Activated naive CD8-positive, alpha-beta T cell treated with anti-CD3 and anti-CD28 coated beads, Interleukin-2, amount 10 ng/mL, durations not matched to agents 7 days and 5 days (primary cell): Measurements from ENCODE around the gene UMOD. TPM values are rescaled to one million over a fixed set of nuclear protein-coding genes. Genes with fewer than 3 reads are reported as not detected.
A peak's percentile ranks its signal among the peaks of the same experiment; 100 is the strongest.

Source experiments
- ATAC-seq: fragments of 150-1000 bp; cut with Tn5 transposase; one replicate; pipeline ENCODE4 v1.10.0; 2021; ENCODE audit warnings: low read depth, moderate library complexity
- POLR2A ChIA-PET: fragments of 350-600 bp; sonication (Branson Sonifier 250); formaldehyde crosslinking; loops from one replicate; lab custom pipeline; 2021; ENCODE audit warnings: antibody characterized with exemption; lab: Charles Lee
- DNase-seq: peaks from one replicate; pipeline ENCODE4 v3.0.0; 2021
- H3K27ac Mint-ChIP-seq: one replicate; pipeline ENCODE4 v1.8.0; 2022; ENCODE audit warnings: mild to moderate bottlenecking, mixed read lengths
- H3K27me3 Mint-ChIP-seq: one replicate; pipeline ENCODE4 v1.8.0; 2022; ENCODE audit warnings: mild to moderate bottlenecking, moderate library complexity, mixed read lengths
- H3K36me3 Mint-ChIP-seq: one replicate; pipeline ENCODE4 v1.8.0; 2021; ENCODE audit warnings: mild to moderate bottlenecking, mixed read lengths
- H3K4me1 Mint-ChIP-seq: one replicate; pipeline ENCODE4 v1.8.0; 2021; ENCODE audit warnings: mixed read lengths
- H3K4me3 Mint-ChIP-seq: one replicate; pipeline ENCODE4 v1.8.0; 2022; ENCODE audit warnings: mild to moderate bottlenecking, moderate library complexity, mixed read lengths
- H3K9me3 Mint-ChIP-seq: one replicate; pipeline ENCODE4 v1.8.0; 2021; ENCODE audit warnings: mixed read lengths
- total RNA-seq, 2 experiments: library from RNA; stranded (reverse); gene quantifications; one replicate each; pipeline ENCODE4 v1.2.3, GENCODE V29; 2021

The UMOD gene
- total RNA-seq, 2 experiments from 2014 or later, result not detected

- DNase-seq (peak; percentile 32), ATAC-seq (peak; percentile 70)
- no peaks in the 10 kb centered on the region for H3K36me3 Mint-ChIP-seq
- no peak overlapping the region for H3K4me3 Mint-ChIP-seq
- H3K4me1 Mint-ChIP-seq, result no peaks in the 10 kb centered on the region
- no peak overlapping the region for H3K27ac Mint-ChIP-seq
- POLR2A ChIA-PET, result no interaction called here
- H3K27me3 Mint-ChIP-seq, result no peaks in the 10 kb centered on the region
- no peaks in the 10 kb centered on the region for H3K9me3 Mint-ChIP-seq
Observed at GRCh38 chr16:20383106-20384029, 30.9 kb upstream of the UMOD start.

GRCh38 chr16:20382202-20382948 is 29.9 kb upstream of the UMOD start:
- no peak for ATAC-seq
- Mint-ChIP-seq H3K4me1 (no peaks in the 10 kb centered on the region), H3K36me3 (no peaks in the 10 kb centered on the region), H3K27ac (no peak overlapping the region), H3K27me3 (no peaks in the 10 kb centered on the region), H3K4me3 (no peak overlapping the region), H3K9me3 (no peaks in the 10 kb centered on the region)
- POLR2A ChIA-PET, result no interaction called here
- DNase-seq, result no peak

- DNase-seq (no peak), ATAC-seq (no peak)
- H3K4me3 Mint-ChIP-seq, result no peak overlapping the region
- H3K27ac Mint-ChIP-seq, result no peak overlapping the region
- POLR2A ChIA-PET, result no interaction called here
- H3K9me3 Mint-ChIP-seq, result no peaks in the 10 kb centered on the region
- H3K4me1 Mint-ChIP-seq, result no peaks in the 10 kb centered on the region
- H3K36me3 Mint-ChIP-seq, result no peaks in the 10 kb centered on the region
- H3K27me3 Mint-ChIP-seq, result peaks cover 5% of the 10 kb centered on the region
Observed at GRCh38 chr16:20380782-20381181, 28.3 kb upstream of the UMOD start.

- no peaks in the 10 kb centered on the region for H3K9me3 Mint-ChIP-seq
- H3K36me3 Mint-ChIP-seq, result no peaks in the 10 kb centered on the region
- ATAC-seq (no peak), DNase-seq (no peak)
- no peaks in the 10 kb centered on the region for H3K4me1 Mint-ChIP-seq
- H3K4me3 Mint-ChIP-seq, result no peak overlapping the region
- no peak overlapping the region for H3K27ac Mint-ChIP-seq
- POLR2A ChIA-PET, result no interaction called here
- H3K27me3 Mint-ChIP-seq, result peaks cover 7% of the 10 kb centered on the region
Observed at GRCh38 chr16:20377181-20377580, 24.7 kb upstream of the UMOD start.

- POLR2A ChIA-PET, result no interaction called here
- Mint-ChIP-seq H3K4me1 (no peaks in the 10 kb centered on the region), H3K27ac (no peak overlapping the region), H3K9me3 (no peaks in the 10 kb centered on the region), H3K4me3 (no peak overlapping the region), H3K36me3 (no peaks in the 10 kb centered on the region), H3K27me3 (peaks cover 7% of the 10 kb centered on the region)
- DNase-seq, result no peak
- no peak for ATAC-seq
Observed at GRCh38 chr16:20372701-20373100, 20.2 kb upstream of the UMOD start.

GRCh38 chr16:20369452-20370054 is 17.0 kb upstream of the UMOD start:
- Mint-ChIP-seq H3K4me3 (no peak overlapping the region), H3K36me3 (no peaks in the 10 kb centered on the region), H3K27me3 (no peaks in the 10 kb centered on the region), H3K27ac (no peak overlapping the region), H3K9me3 (no peaks in the 10 kb centered on the region), H3K4me1 (no peaks in the 10 kb centered on the region)
- POLR2A ChIA-PET, result no interaction called here
- ATAC-seq, result no peak
- no peak for DNase-seq

GRCh38 chr16:20364051-20364450 is 11.5 kb upstream of the UMOD start:
- POLR2A ChIA-PET, result no interaction called here
- ATAC-seq, result no peak
- H3K27me3 Mint-ChIP-seq, result no peaks in the 10 kb centered on the region

GRCh38 chr16:20363191-20363590 is 10.7 kb upstream of the UMOD start:
- no peaks in the 10 kb centered on the region for H3K4me1 Mint-ChIP-seq
- ATAC-seq (no peak), DNase-seq (no peak)
- no peaks in the 10 kb centered on the region for H3K9me3 Mint-ChIP-seq
- no peaks in the 10 kb centered on the region for H3K36me3 Mint-ChIP-seq
- no peak overlapping the region for H3K4me3 Mint-ChIP-seq
- no peak overlapping the region for H3K27ac Mint-ChIP-seq
- POLR2A ChIA-PET, result interaction anchor here (0.6 kb wide), 1 partner anchor 313 kb away, joined by 3 read pairs; no protein-coding TSS in a partner anchor
- no peaks in the 10 kb centered on the region for H3K27me3 Mint-ChIP-seq

More at GRCh38 chr16:20364051-20364450, 11.5 kb upstream of the UMOD start:
- no peaks in the 10 kb centered on the region for H3K36me3 Mint-ChIP-seq
- H3K4me3 Mint-ChIP-seq, result no peak overlapping the region
- no peaks in the 10 kb centered on the region for H3K4me1 Mint-ChIP-seq
- DNase-seq, result no peak
- no peak overlapping the region for H3K27ac Mint-ChIP-seq
- no peaks in the 10 kb centered on the region for H3K9me3 Mint-ChIP-seq

- Mint-ChIP-seq H3K27me3 (no peaks in the 10 kb centered on the region), H3K4me3 (no peak overlapping the region), H3K4me1 (no peaks in the 10 kb centered on the region), H3K27ac (no peak overlapping the region), H3K36me3 (no peaks in the 10 kb centered on the region), H3K9me3 (no peaks in the 10 kb centered on the region)
- POLR2A ChIA-PET, result no interaction called here
- no peak for DNase-seq
- ATAC-seq, result no peak
Observed at GRCh38 chr16:20359997-20360396, 7.5 kb upstream of the UMOD start.

- no peak overlapping the region for H3K27ac Mint-ChIP-seq
- no peaks in the 10 kb centered on the region for H3K36me3 Mint-ChIP-seq
- H3K27me3 Mint-ChIP-seq, result no peaks in the 10 kb centered on the region
- ATAC-seq (no peak), DNase-seq (no peak)
- POLR2A ChIA-PET, result no interaction called here
- H3K4me1 Mint-ChIP-seq, result no peaks in the 10 kb centered on the region
- no peak overlapping the region for H3K4me3 Mint-ChIP-seq
- H3K9me3 Mint-ChIP-seq, result no peaks in the 10 kb centered on the region
Observed at GRCh38 chr16:20355114-20355782, 2.7 kb upstream of the UMOD start.

- Mint-ChIP-seq H3K4me1 (no peaks in the 10 kb centered on the region), H3K27ac (no peak overlapping the region), H3K4me3 (no peak overlapping the region), H3K9me3 (no peaks in the 10 kb centered on the region), H3K36me3 (no peaks in the 10 kb centered on the region), H3K27me3 (no peaks in the 10 kb centered on the region)
- ATAC-seq, result no peak
- DNase-seq, result no peak
- POLR2A ChIA-PET, result no interaction called here
Observed at GRCh38 chr16:20353379-20353778, 864 bp upstream of the UMOD start.

- H3K4me3 Mint-ChIP-seq, result no peak overlapping the region
- H3K27me3 Mint-ChIP-seq, result no peaks in the 10 kb centered on the region
- H3K4me1 Mint-ChIP-seq, result no peaks in the 10 kb centered on the region
- no peak overlapping the region for H3K27ac Mint-ChIP-seq
- ATAC-seq (no peak), DNase-seq (no peak)
- no peaks in the 10 kb centered on the region for H3K9me3 Mint-ChIP-seq
- H3K36me3 Mint-ChIP-seq, result no peaks in the 10 kb centered on the region
- POLR2A ChIA-PET, result no interaction called here
Observed at GRCh38 chr16:20349615-20350014, 2.9 kb downstream of the UMOD start.
